Esophagus squamous epithelium (tissue), 5 donors: ENCODE results near the gene COL1A1. TPM values are rescaled to one million over a fixed set of nuclear protein-coding genes. Genes with fewer than 3 reads are reported as not detected.

Source experiments
- DNase-seq: peaks from one replicate; lab custom pipeline; 2025; lab: John Stamatoyannopoulos, UW
- H3K27ac ChIP-seq, 4 donors: fragments of 200-600 bp; sonication (generic); one replicate each; pipeline ENCODE4 v1.5.1; 2016 to 2019; ENCODE audit warnings: mild to moderate bottlenecking in 1 of 4
- H3K27me3 ChIP-seq, 4 donors: fragments of 200-600 bp; sonication (generic); 1 replicate in 3 of 4; 2 replicates in 1 of 4; pipeline versions ENCODE4 v1.5.1 to v1.6.0; 2017 to 2021; ENCODE audit warnings: antibody characterized with exemption in 1 of 4
- H3K36me3 ChIP-seq, 3 donors: fragments of 200-600 bp; sonication (generic); one replicate each; pipeline ENCODE4 v1.5.1; 2016 to 2019
- H3K4me1 ChIP-seq, 3 donors: fragments of 200-600 bp; sonication (generic); one replicate each; pipeline ENCODE4 v1.5.1; 2017 to 2019
- H3K4me3 ChIP-seq, 4 donors: fragments of 200-600 bp; sonication (generic); 1 replicate in 3 of 4; 2 replicates in 1 of 4; pipeline ENCODE4 v1.5.1; 2016 to 2019; ENCODE audit warnings: mild to moderate bottlenecking in 2 of 4, moderate library complexity in 1 of 4
- H3K9me3 ChIP-seq, 3 donors: fragments of 200-600 bp; sonication (generic); one replicate each; pipeline ENCODE4 v1.5.1; 2016 to 2019
- POLR2A ChIP-seq, 4 donors: fragments of 450-650 bp; IDR thresholded peaks; one replicate each; pipeline ENCODE4 v1.6.1; 2017; ENCODE audit warnings: antibody characterized with exemption in 4 of 4, mild to moderate bottlenecking in 4 of 4, moderate library complexity in 3 of 4
- WGBS, 2 donors: methylation state at CpG; one replicate each; pipeline ENCODE4 v1.1.5; 2018; 5-methylcytosine and 5-hydroxymethylcytosine counted together
- intact Hi-C: fragments of 100-400 bp; cut with DNase I; formaldehyde crosslinking; loops from one replicate; pipeline ENCODE4 v1.15.0; 2022
- total RNA-seq, 4 donors: library from RNA; depleted of rRNA; stranded (reverse); fragments of >200 nt; gene quantifications; one replicate each; pipeline ENCODE4 v1.1.0, GENCODE V29; 2016
- TF ChIP-seq, protein P1 (sequence below), 6 experiments: fragments of 450-650 bp in 4 of 6; fragments of 200-600 bp in 2 of 6; sonication (generic) in 2 of 6; IDR thresholded peaks; one replicate each; pipeline ENCODE4 v1.5.1; 2016 to 2019; ENCODE audit warnings: antibody characterized with exemption in 6 of 6, mild to moderate bottlenecking in 4 of 6, moderate library complexity in 4 of 6
- donor health status: DM: yes; HTN: yes; CAD: no.

COL1A1 gene
- total RNA-seq, 4 donors from 2014 or later: 12.4 to 20.8 (median 19.7) TPM

DNA sequence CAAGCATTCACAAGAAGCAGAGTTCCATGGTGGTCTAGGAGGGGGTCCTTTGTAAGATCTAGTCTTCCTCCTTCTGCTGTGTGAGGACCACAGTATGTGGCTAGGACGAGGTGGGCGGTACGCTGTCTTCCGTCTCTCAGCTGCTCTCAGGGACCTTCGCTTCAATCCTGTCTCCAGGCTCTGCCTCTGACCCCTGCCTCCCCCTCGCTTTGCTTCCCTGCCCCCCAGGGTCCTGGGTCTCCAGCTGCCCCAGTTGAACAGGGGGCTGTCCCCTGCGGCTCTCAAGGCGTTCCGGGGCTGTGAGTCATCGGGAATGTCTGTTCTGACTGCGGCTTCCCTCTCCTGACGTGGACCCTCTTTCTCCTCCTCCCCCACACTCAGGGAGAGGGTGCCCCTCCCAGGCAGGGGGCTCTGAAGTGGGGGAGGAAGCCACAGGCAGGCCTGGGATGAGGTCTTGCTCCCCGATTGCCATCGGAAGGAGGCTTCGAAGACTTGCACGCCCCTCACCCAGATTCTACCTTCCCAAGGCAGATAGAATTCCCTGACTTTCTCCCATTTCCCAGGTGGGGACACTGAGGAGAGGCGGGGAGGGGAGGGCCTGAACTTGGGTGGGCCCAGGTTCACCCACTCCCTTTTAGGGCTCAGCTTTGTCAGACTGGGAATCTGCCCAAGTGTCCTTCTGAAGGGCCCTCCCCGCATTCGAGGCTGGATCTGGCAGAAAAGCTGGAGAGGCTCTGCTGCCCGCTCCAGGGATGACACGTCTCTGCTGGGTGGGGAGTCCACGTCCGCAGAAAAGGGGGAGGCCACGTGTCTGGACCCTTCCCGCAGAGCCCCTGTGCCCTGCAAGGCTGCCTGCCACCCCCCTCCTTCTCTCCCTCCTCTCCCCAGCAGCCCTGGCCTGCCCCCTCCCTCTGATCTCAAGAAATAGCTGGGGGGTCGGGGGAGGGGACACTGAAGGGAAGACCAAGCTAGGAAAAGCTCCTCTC lies 9.1 kb upstream of the COL1A1 start:
- no peak for DNase-seq
- Histone ChIP-seq H3K4me3 (peak overlapping the region in 1 of 4 donors; percentile 26), H3K4me1 (peaks cover 15 to 70% (median 33%) of the 10 kb centered on the region in 3 donors)

DNA sequence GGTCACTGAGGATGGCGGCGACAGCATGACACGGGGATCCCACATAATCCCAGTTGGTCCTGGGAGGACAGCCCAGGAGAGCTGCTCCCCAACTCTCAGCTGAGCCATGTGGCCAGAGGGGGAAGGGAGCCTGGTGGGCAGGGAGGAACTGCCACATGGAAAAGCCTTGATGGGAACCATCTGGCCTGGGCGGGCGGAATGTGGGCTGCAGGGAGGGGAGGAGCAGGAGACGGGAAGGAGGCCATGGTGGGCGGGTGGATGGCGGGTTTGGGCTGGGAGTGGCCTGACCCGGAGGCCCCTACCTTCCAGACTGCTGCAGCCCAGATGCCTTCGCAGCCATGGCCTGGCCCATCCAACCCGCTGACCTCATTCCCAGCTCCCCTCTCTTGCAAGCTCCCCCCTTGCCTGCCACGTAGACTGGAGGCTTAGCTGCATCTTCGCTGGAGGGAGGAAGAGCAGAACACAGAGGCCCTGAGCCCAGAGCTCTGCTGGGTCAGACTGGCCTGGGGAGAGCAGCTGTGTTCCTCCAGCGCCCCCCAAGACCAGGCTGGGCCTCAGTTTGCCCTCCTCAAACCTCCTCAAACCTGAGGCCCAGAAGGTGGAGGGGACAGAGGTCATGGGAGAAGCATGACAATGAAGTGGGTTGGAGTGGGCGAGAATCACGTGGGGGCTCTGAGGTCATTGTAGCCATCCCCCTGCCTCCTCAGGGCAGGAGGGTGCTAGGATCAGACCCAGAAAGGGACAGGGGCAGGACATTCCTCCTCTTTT lies 8.2 kb upstream of the COL1A1 start:
- H3K4me3 ChIP-seq: no peak overlapping the region
- H3K27ac ChIP-seq: peak overlapping the region; percentile 52 to 89 (median 87)
- intact Hi-C loops: no loop called here
- peaks cover 0 to 61% (median 0%) of the 10 kb centered on the region in 4 donors for H3K27me3 ChIP-seq
- H3K9me3 ChIP-seq: no peaks in the 10 kb centered on the region
- no peak for DNase-seq
- WGBS, 2 donors: 36 to 45% methylated on average over 7 to 8 of the region's 16 CpGs
- TF ChIP-seq, protein P1, sequence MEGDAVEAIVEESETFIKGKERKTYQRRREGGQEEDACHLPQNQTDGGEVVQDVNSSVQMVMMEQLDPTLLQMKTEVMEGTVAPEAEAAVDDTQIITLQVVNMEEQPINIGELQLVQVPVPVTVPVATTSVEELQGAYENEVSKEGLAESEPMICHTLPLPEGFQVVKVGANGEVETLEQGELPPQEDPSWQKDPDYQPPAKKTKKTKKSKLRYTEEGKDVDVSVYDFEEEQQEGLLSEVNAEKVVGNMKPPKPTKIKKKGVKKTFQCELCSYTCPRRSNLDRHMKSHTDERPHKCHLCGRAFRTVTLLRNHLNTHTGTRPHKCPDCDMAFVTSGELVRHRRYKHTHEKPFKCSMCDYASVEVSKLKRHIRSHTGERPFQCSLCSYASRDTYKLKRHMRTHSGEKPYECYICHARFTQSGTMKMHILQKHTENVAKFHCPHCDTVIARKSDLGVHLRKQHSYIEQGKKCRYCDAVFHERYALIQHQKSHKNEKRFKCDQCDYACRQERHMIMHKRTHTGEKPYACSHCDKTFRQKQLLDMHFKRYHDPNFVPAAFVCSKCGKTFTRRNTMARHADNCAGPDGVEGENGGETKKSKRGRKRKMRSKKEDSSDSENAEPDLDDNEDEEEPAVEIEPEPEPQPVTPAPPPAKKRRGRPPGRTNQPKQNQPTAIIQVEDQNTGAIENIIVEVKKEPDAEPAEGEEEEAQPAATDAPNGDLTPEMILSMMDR (IDR thresholded peaks at IDR 0.05): no peak
- TF ChIP-seq POLR2A (IDR thresholded peaks at IDR 0.05): peak in 2 of 4 donors; percentile 17 to 28
- no peaks in the 10 kb centered on the region for H3K36me3 ChIP-seq
- H3K4me1 ChIP-seq: peaks cover 15 to 74% (median 33%) of the 10 kb centered on the region in 3 donors

More for the DNA sequence above, 9.1 kb upstream of the COL1A1 start:
- peaks cover 0 to 53% (median 0%) of the 10 kb centered on the region in 4 donors for H3K27me3 ChIP-seq
- intact Hi-C loops: no loop called here
- TF ChIP-seq, protein P1 (IDR thresholded peaks at IDR 0.05): no peak
- no peak for TF ChIP-seq POLR2A (IDR thresholded peaks at IDR 0.05)
- H3K27ac ChIP-seq: peak overlapping the region; percentile 52 to 89 (median 87)
- WGBS, 2 donors: 46 to 68% methylated on average over 7 to 10 of the region's 26 CpGs
- H3K9me3 ChIP-seq: no peaks in the 10 kb centered on the region
- H3K36me3 ChIP-seq: no peaks in the 10 kb centered on the region

DNA sequence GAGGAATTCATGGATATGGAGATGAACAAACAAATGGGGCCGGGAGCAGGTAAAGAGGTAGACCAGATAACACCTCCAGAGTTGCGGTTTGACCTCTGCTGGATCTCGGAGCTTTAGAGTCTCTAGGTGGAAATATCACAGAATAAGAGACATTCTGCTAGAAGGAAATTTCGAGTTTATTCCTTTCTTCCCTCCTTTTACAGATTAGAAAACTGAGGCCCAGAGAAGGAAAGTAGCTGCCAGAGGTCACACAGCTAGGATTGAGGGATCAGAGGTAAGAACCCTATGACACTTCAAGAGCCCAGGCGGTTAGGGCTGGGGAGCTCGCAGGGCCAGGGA lies 7.7 kb upstream of the COL1A1 start:
- no peak for TF ChIP-seq POLR2A (IDR thresholded peaks at IDR 0.05)
- TF ChIP-seq, protein P1 (IDR thresholded peaks at IDR 0.05): no peak
- Histone ChIP-seq H3K4me3 (no peak overlapping the region), H3K36me3 (no peaks in the 10 kb centered on the region), H3K4me1 (peaks cover 15 to 76% (median 33%) of the 10 kb centered on the region in 3 donors), H3K9me3 (no peaks in the 10 kb centered on the region), H3K27ac (peak overlapping the region in 3 of 4 donors; percentile 85 to 89 (median 89)), H3K27me3 (peaks cover 0 to 67% (median 0%) of the 10 kb centered on the region in 4 donors)
- DNase-seq: no peak
- WGBS, 2 donors: 72 to 75% methylated on average over 6 of the region's 6 CpGs
- intact Hi-C loops: no loop called here

DNA sequence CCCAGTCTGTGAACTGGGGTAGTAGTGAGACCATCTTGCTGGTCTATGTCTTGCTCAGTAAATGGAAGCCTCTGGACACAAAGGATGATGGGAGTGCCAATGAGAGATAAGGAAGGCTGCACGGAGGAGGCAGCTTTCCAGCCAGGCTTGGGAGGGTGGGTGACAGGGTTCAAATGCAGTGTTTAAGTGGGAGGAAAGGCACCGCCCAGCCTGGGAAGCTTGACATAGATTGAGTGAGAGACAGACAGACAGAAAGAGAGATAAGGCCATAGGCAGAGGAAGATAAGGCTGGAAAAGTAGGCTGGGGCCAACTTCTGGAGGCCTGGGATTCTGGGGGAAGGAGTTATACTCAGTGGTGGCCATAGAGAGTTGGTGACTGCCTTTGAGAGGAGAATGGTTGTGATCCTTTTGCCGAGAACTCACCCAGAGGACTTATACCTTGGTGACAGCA lies 7.2 kb upstream of the COL1A1 start:
- no peaks in the 10 kb centered on the region for H3K9me3 ChIP-seq
- TF ChIP-seq, protein P1 (IDR thresholded peaks at IDR 0.05): no peak
- TF ChIP-seq POLR2A (IDR thresholded peaks at IDR 0.05): no peak
- intact Hi-C loops: no loop called here
- no peak overlapping the region for H3K4me3 ChIP-seq
- H3K27ac ChIP-seq: peak overlapping the region in 3 of 4 donors; percentile 85 to 89 (median 89)
- H3K4me1 ChIP-seq: peaks cover 15 to 81% (median 33%) of the 10 kb centered on the region in 3 donors
- WGBS, 2 donors: 76 to 86% methylated on average over 3 of the region's 3 CpGs
- H3K27me3 ChIP-seq: peaks cover 0 to 72% (median 0%) of the 10 kb centered on the region in 4 donors
- DNase-seq: no peak
- H3K36me3 ChIP-seq: no peaks in the 10 kb centered on the region
